GM12878 (cell line): Measurements from ENCODE around the gene FAM186B. TPM values are rescaled to one million over a fixed set of nuclear protein-coding genes. Genes with fewer than 3 reads are reported as not detected.

Source experiments
- ATAC-seq: fragments of 200-7000 bp; cut with Tn5 transposase; 3 replicates; pipeline ENCODE4 v1.9.1; 2020; ENCODE audit warnings: mild to moderate bottlenecking, moderate library complexity
- BruUV-seq: library from RNA; stranded (reverse); fragments of 400-500 nt; replicated peaks from 2 replicates; lab custom pipeline; 2021; lab: Mats Ljungman, UMichigan
- CTCF ChIA-PET: fragments of 300-600 bp; sonication (Branson Sonifier 250); formaldehyde crosslinking; extraction: SDS; loops from one replicate; lab custom pipeline; 2021; ENCODE audit warnings: inconsistent platforms; lab: Yijun Ruan, JAX
- POLR2A ChIA-PET: fragments of 350-600 bp; formaldehyde crosslinking; extraction: SDS; loops from one replicate; lab custom pipeline; 2021; ENCODE audit warnings: inconsistent platforms; lab: Charles Lee
- RAD21 ChIA-PET: fragments of 300-600 bp; sonication (Branson Sonifier 250); formaldehyde crosslinking; loops from one replicate; lab custom pipeline; 2023; ENCODE audit warnings: antibody characterized with exemption; ENCODE audit not compliant: unreplicated experiment; lab: Charles Lee
- SMC1A ChIA-PET: fragments of 300-600 bp; sonication (Branson Sonifier 250); formaldehyde crosslinking; loops from one replicate; lab custom pipeline; 2023; ENCODE audit not compliant: unreplicated experiment, uncharacterized antibody; lab: Charles Lee
- DNase-seq: peaks from one replicate; pipeline ENCODE4 v3.0.0-alpha.2; 2011; ENCODE audit warnings: low read depth, low spot score
- FAIRE-seq: peaks from 3 replicates; lab custom pipeline; 2011; peaks lifted over from hg19 to GRCh38; lab: Jason Lieb, UNC
- H2AFZ ChIP-seq: 2 replicates; pipeline ENCODE4 v1.6.0; 2011; ENCODE audit warnings: low read depth, low read length, control low read depth; ENCODE audit not compliant: control insufficient read depth
- H3K27ac ChIP-seq: 2 replicates; pipeline ENCODE4 v1.5.1; 2011; ENCODE audit warnings: control low read depth; ENCODE audit not compliant: control insufficient read depth, insufficient read depth
- H3K27me3 ChIP-seq, 2 experiments: replicated peaks in 1 of 2; 2 replicates each; pipeline versions ENCODE4 v1.6.0 to v1.6.1; 2011; ENCODE audit warnings: low read length in 1 of 2; ENCODE audit not compliant: control insufficient read depth in 2 of 2, insufficient read depth in 2 of 2
- H3K36me3 ChIP-seq, 2 experiments: 2 replicates each; pipeline ENCODE4 v1.5.1; 2011; ENCODE audit warnings: low read length in 1 of 2; ENCODE audit not compliant: control insufficient read depth in 2 of 2, insufficient read depth in 2 of 2
- H3K4me1 ChIP-seq: 2 replicates; pipeline ENCODE4 v1.6.1; 2011; ENCODE audit warnings: mild to moderate bottlenecking, low read length, moderate library complexity, mixed read lengths; ENCODE audit not compliant: control insufficient read depth, insufficient read depth
- H3K4me2 ChIP-seq: 2 replicates; pipeline ENCODE4 v1.6.0; 2011; ENCODE audit warnings: control low read depth; ENCODE audit not compliant: control insufficient read depth, insufficient read depth
- H3K4me3 ChIP-seq: fragments of 200-600 bp; sonication (generic); 2 replicates; pipeline ENCODE4 v1.5.1; 2016
- H3K79me2 ChIP-seq: 2 replicates; pipeline ENCODE4 v1.6.0; 2011; ENCODE audit warnings: low read length; ENCODE audit not compliant: control insufficient read depth, insufficient read depth
- H3K9ac ChIP-seq: 2 replicates; pipeline ENCODE4 v1.8.0; 2011; ENCODE audit warnings: low read length, control low read depth, mixed read lengths; ENCODE audit not compliant: control insufficient read depth, insufficient read depth
- H3K9me3 ChIP-seq: replicated peaks from 3 replicates; pipeline ENCODE4 v1.5.1; 2011; ENCODE audit warnings: mild to moderate bottlenecking, low read length; ENCODE audit not compliant: control insufficient read depth, insufficient read depth
- H4K20me1 ChIP-seq: 2 replicates; pipeline ENCODE4 v1.6.0; 2011; ENCODE audit not compliant: control insufficient read depth, insufficient read depth
- BCL3 ChIP-seq: IDR thresholded peaks from 2 replicates; pipeline ENCODE4 v1.6.1; 2011; ENCODE audit warnings: borderline replicate concordance, low read depth, mild to moderate bottlenecking, moderate library complexity, low read length; ENCODE audit not compliant: insufficient read depth, poor library complexity, severe bottlenecking
- CBX3 ChIP-seq: fragments of 200-600 bp; sonication (generic); IDR thresholded peaks from 2 replicates; pipeline ENCODE4 v1.6.1; 2016; ENCODE audit warnings: low read depth, borderline replicate concordance
- FOXM1 ChIP-seq: IDR thresholded peaks from 2 replicates; pipeline ENCODE4 v1.6.1; 2012; ENCODE audit warnings: low read depth, mild to moderate bottlenecking, inconsistent platforms, low read length, moderate library complexity
- IRF5 ChIP-seq: fragments of 450-650 bp; IDR thresholded peaks from 2 replicates; pipeline ENCODE4 v1.6.1; 2017; ENCODE audit warnings: borderline replicate concordance
- SPI1 ChIP-seq: IDR thresholded peaks from 2 replicates; pipeline ENCODE4 v1.6.1; 2011; ENCODE audit warnings: low read depth, mild to moderate bottlenecking, low read length, moderate library complexity, borderline replicate concordance; ENCODE audit not compliant: insufficient read depth
- SUZ12 ChIP-seq: fragments of 200-600 bp; sonication (generic); IDR thresholded peaks from one replicate; pipeline ENCODE4 v1.6.1; 2018; ENCODE audit warnings: antibody characterized with exemption, mild to moderate bottlenecking; ENCODE audit not compliant: unreplicated experiment
- TCF12 ChIP-seq: IDR thresholded peaks from 2 replicates; pipeline ENCODE4 v1.6.1; 2011; ENCODE audit warnings: low read depth, mild to moderate bottlenecking, low read length
- TCF3 ChIP-seq: IDR thresholded peaks from 2 replicates; pipeline ENCODE4 v1.6.1; 2012; ENCODE audit warnings: low read depth, mild to moderate bottlenecking, low read length, borderline replicate concordance; ENCODE audit not compliant: insufficient read depth
- USF1 ChIP-seq: IDR thresholded peaks from 2 replicates; pipeline ENCODE4 v1.6.1; 2011; ENCODE audit warnings: borderline replicate concordance, low read depth, mild to moderate bottlenecking, moderate library complexity, mixed read lengths, low read length; ENCODE audit not compliant: insufficient read depth; ENCODE audit errors: extremely low read length
- ZBED1 ChIP-seq: IDR thresholded peaks from 2 replicates; pipeline ENCODE4 v1.6.1; 2016; ENCODE audit warnings: borderline replicate concordance
- ZNF384 ChIP-seq: IDR thresholded peaks from 2 replicates; pipeline ENCODE4 v1.6.1; 2012; ENCODE audit warnings: low read depth, mild to moderate bottlenecking, low read length, improper control_type of control experiment, borderline replicate concordance
- WGBS: methylation state at CpG from one replicate; pipeline ENCODE4 v1.1.6; 2016; ENCODE audit warnings: low lambda C conversion rate; ENCODE audit not compliant: insufficient replicate concordance, insufficient coverage; ENCODE audit errors: missing lambda C conversion rate; 5-methylcytosine and 5-hydroxymethylcytosine counted together
- in situ Hi-C: fragments of 300-500 bp; cut with MboI; formaldehyde crosslinking; loops from 9 replicates; pipeline ENCODE4 v1.14.3; 2018; ENCODE audit warnings: mixed read lengths
- intact Hi-C: fragments of 100-400 bp; cut with micrococcal nuclease; formaldehyde crosslinking; loops from one replicate; pipeline ENCODE4 v1.14.2; 2022; ENCODE audit not compliant: unreplicated experiment
- polyA plus RNA-seq, 11 experiments: library from polyadenylated mRNA; depleted of rRNA in 4 of 11; unstranded in 6 of 11; stranded (reverse) in 5 of 11; fragments of >200 nt; fragmentation: Nextera tagmentation in 4 of 11; fragmentation: Illumina TruSeq in 1 of 11; extraction: Ambion mirVana in 4 of 11; extraction: Trizol in 1 of 11; gene quantifications; 1 replicate in 1 of 11; 2 replicates in 10 of 11; pipeline versions ENCODE4 v1.2.1 to v1.2.3, GENCODE V29; 2011 to 2016; ENCODE audit warnings: inconsistent platforms in 2 of 11, missing spikeins in 2 of 11, low read depth in 1 of 11
- total RNA-seq, 4 experiments: library from RNA; depleted of rRNA in 3 of 4; stranded (reverse); fragments of >200 nt in 3 of 4; fragmentation: Illumina TruSeq in 1 of 4; extraction: Trizol in 1 of 4; gene quantifications; 2 replicates each; pipeline versions ENCODE4 v1.2.1 to v1.2.3, GENCODE V29; 2013 to 2021

Gene FAM186B
- total and polyA plus RNA-seq, 10 of the 15 experiments (the other 5 are each of a cell fraction or from before 2014, with no cell fraction given) = 0.13 to 0.79 (median 0.51) TPM

- ChIA-PET RAD21 (interaction anchor here (1.2 kb wide), 1 partner anchor 11 kb away, joined by 3 read pairs; no protein-coding TSS in a partner anchor), CTCF (no interaction called here), POLR2A (no interaction called here), SMC1A (no interaction called here)
- DNase-seq (no peak), ATAC-seq (no peak), FAIRE-seq (no peak)
- intact Hi-C loops (no loop called here), in situ Hi-C loops (no loop called here)
- H4K20me1 ChIP-seq = no peaks in the 10 kb centered on the region; the same call in 1 of the 2 replicates
- H3K9me3 ChIP-seq = no peaks in the 10 kb centered on the region
- no peak overlapping the region for H2AFZ ChIP-seq
- H3K36me3 ChIP-seq = no peaks in the 10 kb centered on the region
- H3K27me3 ChIP-seq = peaks cover 13 to 24% of the 10 kb centered on the region in 2 experiments
- no peak overlapping the region for H3K4me3 ChIP-seq
- no peak overlapping the region for H3K9ac ChIP-seq
- peaks cover 14% of the 10 kb centered on the region for H3K4me1 ChIP-seq
- no peak overlapping the region for H3K4me2 ChIP-seq
- H3K27ac ChIP-seq = no peak overlapping the region
- WGBS = 76% methylated on average over 18 of the region's 18 CpGs
- no peaks in the 10 kb centered on the region for H3K79me2 ChIP-seq
- TF ChIP-seq TCF12 = no peak
- TF ChIP-seq FOXM1 = no peak
- no peak for TF ChIP-seq IRF5
- TF ChIP-seq ZNF384 = no peak
- TF ChIP-seq TCF3 = no peak
- TF ChIP-seq BCL3 = no peak
- TF ChIP-seq SUZ12 = no peak
- TF ChIP-seq USF1 = no peak
- no peak for TF ChIP-seq ZBED1
- TF ChIP-seq CBX3 = no peak
- no peak for TF ChIP-seq SPI1
- no TSS peak for BruUV-seq
Measured at GRCh38 chr12:49541140-49541861, 64.1 kb downstream of the FAM186B start.
